GM23338 (cell line): ENCODE measurements around the gene STK38.

ENCODE experiments used
- CREB1 ChIP-seq: fragments of 250-450 bp; sonication (Bioruptor Pico); IDR thresholded peaks from 2 replicates; pipeline ENCODE4 v1.5.0; 2020; ENCODE audit warnings: low read depth, mild to moderate bottlenecking, moderate library complexity
- CTCF ChIP-seq, 2 experiments: fragments of 200-600 bp in 1 of 2; sonication (generic) in 1 of 2; conservative IDR thresholded peaks; 2 replicates each; pipeline versions ENCODE4 v1.5.1 to v1.6.1; 2016 to 2017; ENCODE audit warnings: antibody characterized with exemption in 2 of 2, low read depth in 2 of 2, mild to moderate bottlenecking in 2 of 2, moderate library complexity in 1 of 2
- EZH2phosphoT487 ChIP-seq: fragments of 200-600 bp; sonication (generic); IDR thresholded peaks from one replicate; pipeline ENCODE4 v1.8.1; 2018; ENCODE audit warnings: antibody characterized with exemption; ENCODE audit not compliant: unreplicated experiment

- TF ChIP-seq CTCF (conservative IDR thresholded peaks at IDR 0.05; ENCODE audit: low read depth in 2 of 2) (no peak), CREB1 (CRISPR knock-in tag) (no peak), EZH2phosphoT487 (no peak)
Observed at GRCh38 chr6:36525346-36525745, 21.9 kb downstream of the STK38 start.
